Left ventricle myocardium inferior (tissue), 1 donor: ENCODE data around the gene FNDC3A. TPM values are rescaled to one million over a fixed set of nuclear protein-coding genes. Genes with fewer than 3 reads are reported as not detected.
"Not testable (repeated sequence)": the region's sequence is repeated elsewhere in the genome, so short reads cannot be mapped to it uniquely, and the experiment has no call there.

Experiments
- DNase-seq: peaks from one replicate; pipeline ENCODE4 v3.0.0-alpha.2; 2020
- H3K27ac ChIP-seq: fragments of 200-600 bp; replicated peaks from 2 replicates; pipeline ENCODE4 v1.8.0; 2021
- H3K27me3 ChIP-seq: fragments of 200-600 bp; 2 replicates; pipeline ENCODE4 v1.8.0; 2021; ENCODE audit warnings: low read depth
- H3K36me3 ChIP-seq: fragments of 200-600 bp; 2 replicates; pipeline ENCODE4 v1.8.0; 2021
- H3K4me1 ChIP-seq: fragments of 200-600 bp; 2 replicates; pipeline ENCODE4 v1.8.0; 2021
- H3K4me3 ChIP-seq: fragments of 200-600 bp; 2 replicates; pipeline ENCODE4 v1.8.0; 2021; ENCODE audit warnings: mild to moderate bottlenecking, moderate library complexity
- H3K9me3 ChIP-seq: fragments of 200-600 bp; replicated peaks from 2 replicates; pipeline ENCODE4 v1.8.0; 2021
- intact Hi-C: fragments of 100-400 bp; cut with micrococcal nuclease; formaldehyde crosslinking; loops from one replicate; pipeline ENCODE4 v1.11.0; 2022
- total RNA-seq: library from RNA; stranded (reverse); fragmentation: NEBNext Ultra II Directional; extraction: Animal tissue kit (Norgen Biotek cat#: 25700); gene quantifications from one replicate; pipeline ENCODE4 v1.2.1, GENCODE V29; 2021
- TF ChIP-seq, protein P1 (sequence below): fragments of 200-600 bp; IDR thresholded peaks from 2 replicates; pipeline ENCODE4 v1.8.0; 2021; ENCODE audit warnings: antibody characterized with exemption, mild to moderate bottlenecking, borderline replicate concordance
- donor health status: DM: no; HTN: yes; CAD: no; lungs with severe emphysema.

FNDC3A gene
- total RNA-seq, 1 donor from 2014 or later: 18.9 TPM

- Histone ChIP-seq H3K9me3 (no peaks in the 10 kb centered on the region), H3K4me3 (peak overlapping the region; percentile 70), H3K27ac (peak overlapping the region; percentile 72), H3K36me3 (peaks cover 3% of the 10 kb centered on the region), H3K4me1 (peaks cover 43% of the 10 kb centered on the region), H3K27me3 (no peaks in the 10 kb centered on the region)
- peak; percentile 81 for DNase-seq
- intact Hi-C loops: no loop called here
- TF ChIP-seq, protein P1, sequence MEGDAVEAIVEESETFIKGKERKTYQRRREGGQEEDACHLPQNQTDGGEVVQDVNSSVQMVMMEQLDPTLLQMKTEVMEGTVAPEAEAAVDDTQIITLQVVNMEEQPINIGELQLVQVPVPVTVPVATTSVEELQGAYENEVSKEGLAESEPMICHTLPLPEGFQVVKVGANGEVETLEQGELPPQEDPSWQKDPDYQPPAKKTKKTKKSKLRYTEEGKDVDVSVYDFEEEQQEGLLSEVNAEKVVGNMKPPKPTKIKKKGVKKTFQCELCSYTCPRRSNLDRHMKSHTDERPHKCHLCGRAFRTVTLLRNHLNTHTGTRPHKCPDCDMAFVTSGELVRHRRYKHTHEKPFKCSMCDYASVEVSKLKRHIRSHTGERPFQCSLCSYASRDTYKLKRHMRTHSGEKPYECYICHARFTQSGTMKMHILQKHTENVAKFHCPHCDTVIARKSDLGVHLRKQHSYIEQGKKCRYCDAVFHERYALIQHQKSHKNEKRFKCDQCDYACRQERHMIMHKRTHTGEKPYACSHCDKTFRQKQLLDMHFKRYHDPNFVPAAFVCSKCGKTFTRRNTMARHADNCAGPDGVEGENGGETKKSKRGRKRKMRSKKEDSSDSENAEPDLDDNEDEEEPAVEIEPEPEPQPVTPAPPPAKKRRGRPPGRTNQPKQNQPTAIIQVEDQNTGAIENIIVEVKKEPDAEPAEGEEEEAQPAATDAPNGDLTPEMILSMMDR: no peak
These were observed 134.6 kb downstream of the FNDC3A start for GRCh38 chr13:49110122-49110912.

DNA sequence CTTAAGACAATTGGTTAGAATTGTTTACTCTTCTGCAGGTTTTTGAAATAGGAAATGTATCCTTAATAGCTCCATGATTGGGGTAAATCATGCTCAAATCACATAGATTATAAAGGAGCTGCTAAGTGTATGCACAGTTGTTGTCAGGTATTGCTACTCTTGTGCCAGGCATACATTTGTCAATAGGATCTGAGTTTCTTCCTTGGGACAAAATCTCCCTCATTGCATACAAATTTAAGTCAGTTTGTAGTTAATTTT lies 135.1 kb downstream of the FNDC3A start:
- H3K27ac ChIP-seq: no peak overlapping the region
- peak overlapping the region; percentile 70 for H3K4me3 ChIP-seq
- H3K9me3 ChIP-seq: no peaks in the 10 kb centered on the region
- intact Hi-C loops: no loop called here
- no peaks in the 10 kb centered on the region for H3K27me3 ChIP-seq
- TF ChIP-seq, protein P1: no peak
- no peak for DNase-seq
- H3K36me3 ChIP-seq: peaks cover 8% of the 10 kb centered on the region
- peaks cover 43% of the 10 kb centered on the region for H3K4me1 ChIP-seq

DNA sequence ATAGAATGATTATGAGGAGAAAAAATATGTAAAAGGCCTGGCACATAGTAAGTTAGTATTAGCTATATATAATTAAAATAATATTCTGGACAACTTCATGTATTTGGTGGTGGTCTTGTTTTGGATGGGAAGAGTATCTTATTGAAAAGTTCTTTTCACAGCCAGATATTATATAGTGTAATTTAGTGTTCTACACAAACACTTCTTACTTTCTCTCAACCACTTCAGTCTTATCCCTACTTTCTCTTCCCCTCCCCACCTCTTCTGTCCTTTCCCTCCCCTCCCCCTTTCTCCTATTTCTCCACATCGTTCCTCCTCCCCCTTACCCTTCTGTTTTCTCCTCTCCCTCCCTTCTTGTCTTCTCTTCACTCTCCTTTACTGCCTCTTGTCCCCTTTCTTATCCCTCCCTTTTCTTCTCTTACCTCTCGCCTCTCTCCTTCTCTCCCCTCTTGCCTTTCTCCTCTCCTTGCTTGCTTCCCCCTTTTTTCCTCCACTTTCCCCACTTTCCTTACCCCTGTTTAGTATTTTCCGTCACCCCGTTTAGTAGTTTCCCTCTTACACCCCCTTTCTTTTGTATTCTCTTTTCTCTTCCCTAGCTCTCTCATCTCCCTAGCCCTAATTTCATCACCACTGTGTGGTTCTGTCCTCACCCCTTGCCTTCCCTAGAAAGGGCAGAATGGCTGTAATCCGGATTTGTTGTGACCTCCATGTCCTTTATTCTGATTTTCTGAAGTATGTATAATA lies 137.2 kb downstream of the FNDC3A start:
- H3K27me3 ChIP-seq: no peaks in the 10 kb centered on the region
- H3K27ac ChIP-seq: no peak overlapping the region
- peaks cover 28% of the 10 kb centered on the region for H3K36me3 ChIP-seq
- DNase-seq: no peak
- intact Hi-C loops: no loop called here
- H3K4me3 ChIP-seq: no peak overlapping the region
- H3K4me1 ChIP-seq: peaks cover 43% of the 10 kb centered on the region
- TF ChIP-seq, protein P1: no peak
- no peaks in the 10 kb centered on the region for H3K9me3 ChIP-seq

DNA sequence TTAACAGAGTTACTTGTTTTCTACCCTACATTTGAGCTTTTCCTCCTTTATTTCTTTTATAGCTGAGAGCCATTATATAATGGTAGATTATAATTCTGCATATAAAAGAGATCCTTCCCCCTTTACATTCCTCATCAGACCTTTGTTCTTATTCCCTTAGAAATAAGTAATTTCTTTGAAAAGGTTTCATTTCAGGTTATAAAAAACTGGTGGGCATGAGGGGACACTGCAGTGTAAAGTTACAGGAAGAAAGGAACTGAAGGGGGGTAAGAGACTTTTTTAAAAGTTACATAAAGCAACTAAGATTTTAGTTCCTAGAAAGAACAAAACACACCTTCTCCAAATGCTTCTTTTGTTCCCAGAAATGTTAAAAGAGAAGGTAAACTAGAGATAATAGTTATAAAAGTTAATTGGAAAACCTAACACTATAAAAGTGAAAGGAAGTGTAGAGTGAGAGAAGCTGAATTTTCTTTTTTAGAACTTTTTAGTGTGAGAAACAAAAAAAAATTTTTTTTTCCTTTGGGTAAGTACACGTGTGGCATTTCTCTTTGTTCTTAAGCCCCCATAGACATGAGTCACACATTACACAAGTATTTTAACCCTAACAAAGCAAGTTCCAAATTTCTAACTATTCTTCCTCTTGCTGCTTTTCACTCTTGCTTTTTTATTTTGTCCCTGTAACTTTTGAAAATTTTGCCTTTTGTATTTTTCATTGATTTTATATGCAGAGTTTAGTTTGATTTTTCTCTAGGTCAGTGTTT lies 138.0 kb downstream of the FNDC3A start:
- Histone ChIP-seq H3K4me1 (peaks cover 43% of the 10 kb centered on the region), H3K4me3 (no peak overlapping the region), H3K9me3 (no peaks in the 10 kb centered on the region), H3K27me3 (no peaks in the 10 kb centered on the region), H3K36me3 (peaks cover 35% of the 10 kb centered on the region), H3K27ac (no peak overlapping the region)
- TF ChIP-seq, protein P1: no peak
- DNase-seq: no peak
- intact Hi-C loops: no loop called here

GRCh38 chr13:49116873-49117272 lies 141.2 kb downstream of the FNDC3A start:
- H3K4me1 ChIP-seq: peaks cover 24% of the 10 kb centered on the region
- H3K27ac ChIP-seq: no peak overlapping the region
- H3K27me3 ChIP-seq: no peaks in the 10 kb centered on the region
- no peak for DNase-seq
- H3K9me3 ChIP-seq: no peaks in the 10 kb centered on the region
- peaks cover 45% of the 10 kb centered on the region for H3K36me3 ChIP-seq
- TF ChIP-seq, protein P1: no peak
- intact Hi-C loops: no loop called here
- no peak overlapping the region for H3K4me3 ChIP-seq

GRCh38 chr13:49118455-49118854 lies 142.7 kb downstream of the FNDC3A start:
- peaks cover 45% of the 10 kb centered on the region for H3K36me3 ChIP-seq
- intact Hi-C loops, H3K27me3 ChIP-seq, H3K4me1 ChIP-seq, H3K4me3 ChIP-seq, H3K9me3 ChIP-seq, H3K27ac ChIP-seq, DNase-seq: not testable (repeated sequence)
